Measurements from ENCODE around the gene PDK1. TPM values are rescaled to one million over a fixed set of nuclear protein-coding genes. Genes with fewer than 3 reads are reported as not detected.

The PDK1 gene
- polyA plus RNA-seq, 3 donors = 5.4 to 10.3 (median 9.7) TPM

DNA sequence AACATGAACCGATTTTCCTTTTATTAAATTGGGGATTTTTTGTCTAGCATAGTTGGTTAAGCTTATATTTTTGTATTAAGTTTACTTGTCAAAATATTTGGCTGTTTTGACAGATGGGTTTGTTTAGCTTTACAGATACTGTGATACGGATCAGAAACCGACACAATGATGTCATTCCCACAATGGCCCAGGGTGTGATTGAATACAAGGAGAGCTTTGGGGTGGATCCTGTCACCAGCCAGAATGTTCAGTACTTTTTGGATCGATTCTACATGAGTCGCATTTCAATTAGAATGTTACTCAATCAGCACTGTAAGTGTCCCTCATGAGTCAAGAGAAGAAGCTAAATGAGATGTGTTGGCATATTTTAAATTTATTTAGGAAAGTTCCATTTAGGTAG is 8.5 kb downstream of the PDK1 start:
- H3K4me2 ChIP-seq (replicated peaks; ENCODE audit: extremely low read depth, low read length, poor library complexity, severe bottlenecking) = no peak overlapping the region
- no peak for DNase-seq
- no peak overlapping the region for H2AFZ ChIP-seq (ENCODE audit: insufficient read depth, low read depth, low read length, poor library complexity, severe bottlenecking)
- Mint-ChIP-seq H3K4me1 (no peaks in the 10 kb centered on the region), H3K27ac (no peak overlapping the region), H3K36me3 (peaks cover 60 to 69% of the 10 kb centered on the region in 2 donors), H3K9me3 (no peaks in the 10 kb centered on the region), H3K4me3 (no peak overlapping the region), H3K27me3 (ENCODE audit: low read depth in 3 of 3) (no peaks in the 10 kb centered on the region)
- no peaks in the 10 kb centered on the region for H3K4me1 ChIP-seq (ENCODE audit: control insufficient read depth in 1 of 2, insufficient read depth in 2 of 2, low read length in 2 of 2)
- no peaks in the 10 kb centered on the region for H3K9me3 ChIP-seq (replicated peaks in 1 of 2; ENCODE audit: control insufficient read depth in 1 of 2, insufficient read depth in 1 of 2, low read length in 2 of 2)
- H3K36me3 ChIP-seq (replicated peaks in 1 of 2; ENCODE audit: control insufficient read depth in 1 of 2, insufficient read depth in 2 of 2, low read length in 2 of 2) = peaks cover 42 to 72% of the 10 kb centered on the region in 2 donors
- TF ChIP-seq, protein P1, sequence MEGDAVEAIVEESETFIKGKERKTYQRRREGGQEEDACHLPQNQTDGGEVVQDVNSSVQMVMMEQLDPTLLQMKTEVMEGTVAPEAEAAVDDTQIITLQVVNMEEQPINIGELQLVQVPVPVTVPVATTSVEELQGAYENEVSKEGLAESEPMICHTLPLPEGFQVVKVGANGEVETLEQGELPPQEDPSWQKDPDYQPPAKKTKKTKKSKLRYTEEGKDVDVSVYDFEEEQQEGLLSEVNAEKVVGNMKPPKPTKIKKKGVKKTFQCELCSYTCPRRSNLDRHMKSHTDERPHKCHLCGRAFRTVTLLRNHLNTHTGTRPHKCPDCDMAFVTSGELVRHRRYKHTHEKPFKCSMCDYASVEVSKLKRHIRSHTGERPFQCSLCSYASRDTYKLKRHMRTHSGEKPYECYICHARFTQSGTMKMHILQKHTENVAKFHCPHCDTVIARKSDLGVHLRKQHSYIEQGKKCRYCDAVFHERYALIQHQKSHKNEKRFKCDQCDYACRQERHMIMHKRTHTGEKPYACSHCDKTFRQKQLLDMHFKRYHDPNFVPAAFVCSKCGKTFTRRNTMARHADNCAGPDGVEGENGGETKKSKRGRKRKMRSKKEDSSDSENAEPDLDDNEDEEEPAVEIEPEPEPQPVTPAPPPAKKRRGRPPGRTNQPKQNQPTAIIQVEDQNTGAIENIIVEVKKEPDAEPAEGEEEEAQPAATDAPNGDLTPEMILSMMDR (IDR thresholded peaks at IDR 0.05) = no peak
- H3K4me3 ChIP-seq (replicated peaks in 1 of 3; ENCODE audit: low read depth in 2 of 3, low read length in 3 of 3) = no peak overlapping the region
- no peak overlapping the region for H3K27ac ChIP-seq (ENCODE audit: low read depth in 1 of 2, low read length in 2 of 2)
- H4K20me1 ChIP-seq (ENCODE audit: insufficient read depth, low read length) = no peaks in the 10 kb centered on the region
- H3K79me2 ChIP-seq (ENCODE audit: insufficient read depth, low read length) = no peaks in the 10 kb centered on the region
- no peaks in the 10 kb centered on the region for H3K27me3 ChIP-seq (ENCODE audit: control insufficient read depth in 2 of 2, insufficient read depth in 2 of 2, low read length in 2 of 2)
- no peak overlapping the region for H3K9ac ChIP-seq (ENCODE audit: insufficient read depth, low read length, poor library complexity, severe bottlenecking)
- WGBS (ENCODE audit: insufficient coverage) = 94% methylated on average over 4 of the region's 5 CpGs
- intact Hi-C loops (cut with micrococcal nuclease) = no loop called here

DNA sequence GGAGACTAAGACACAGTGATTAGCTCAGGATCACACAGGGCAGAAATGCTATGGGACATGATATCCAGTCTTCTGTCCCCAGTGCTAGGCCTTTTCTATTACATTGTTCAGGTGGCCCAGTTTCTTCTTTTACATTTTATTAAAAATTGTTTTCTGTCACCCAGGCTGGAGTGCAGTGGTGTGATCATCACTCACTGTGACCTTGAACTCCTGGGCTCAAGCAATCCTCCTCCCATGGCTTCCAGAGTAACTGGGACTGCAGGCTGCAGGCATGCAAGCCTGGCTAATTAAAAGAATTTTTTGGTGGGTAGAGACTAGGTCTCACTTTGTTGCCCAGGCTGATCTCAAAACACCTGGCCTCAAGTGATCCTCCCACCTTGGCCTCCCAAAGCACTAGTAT is 15.4 kb downstream of the PDK1 start:
- Histone ChIP-seq H3K4me3 (replicated peaks in 1 of 3; ENCODE audit: low read depth in 2 of 3, low read length in 3 of 3) (no peak overlapping the region), H3K36me3 (replicated peaks in 1 of 2; ENCODE audit: control insufficient read depth in 1 of 2, insufficient read depth in 2 of 2, low read length in 2 of 2) (peaks cover 30 to 86% of the 10 kb centered on the region in 2 donors), H3K27me3 (ENCODE audit: control insufficient read depth in 2 of 2, insufficient read depth in 2 of 2, low read length in 2 of 2) (no peaks in the 10 kb centered on the region), H3K4me1 (ENCODE audit: control insufficient read depth in 1 of 2, insufficient read depth in 2 of 2, low read length in 2 of 2) (no peaks in the 10 kb centered on the region), H3K4me2 (replicated peaks; ENCODE audit: extremely low read depth, low read length, poor library complexity, severe bottlenecking) (no peak overlapping the region), H3K9ac (ENCODE audit: insufficient read depth, low read length, poor library complexity, severe bottlenecking) (no peak overlapping the region), H3K27ac (ENCODE audit: low read depth in 1 of 2, low read length in 2 of 2) (no peak overlapping the region), H3K79me2 (ENCODE audit: insufficient read depth, low read length) (no peaks in the 10 kb centered on the region), H2AFZ (ENCODE audit: insufficient read depth, low read depth, low read length, poor library complexity, severe bottlenecking) (no peak overlapping the region), H3K9me3 (replicated peaks in 1 of 2; ENCODE audit: control insufficient read depth in 1 of 2, insufficient read depth in 1 of 2, low read length in 2 of 2) (peaks cover 12 to 19% of the 10 kb centered on the region in 2 donors), H4K20me1 (ENCODE audit: insufficient read depth, low read length) (no peaks in the 10 kb centered on the region)
- intact Hi-C loops (cut with micrococcal nuclease) = no loop called here
- no peak for DNase-seq
- Mint-ChIP-seq H3K4me3 (no peak overlapping the region), H3K27ac (peak overlapping the region in 1 of 7 donors; percentile 53), H3K9me3 (peaks cover 12 to 25% (median 18%) of the 10 kb centered on the region in 7 donors), H3K36me3 (peaks cover 69 to 81% of the 10 kb centered on the region in 2 donors), H3K27me3 (ENCODE audit: low read depth in 3 of 3) (no peaks in the 10 kb centered on the region), H3K4me1 (no peaks in the 10 kb centered on the region)
- TF ChIP-seq, protein P1 (IDR thresholded peaks at IDR 0.05) = no peak

All from CD14-positive monocyte (primary cell).